H9 (cell line): ENCODE measurements around the gene KIF26A. TPM values are rescaled to one million over a fixed set of nuclear protein-coding genes. Genes with fewer than 3 reads are reported as not detected.

Source experiments
- DNase-seq: peaks from one replicate; pipeline ENCODE4 v3.0.0-alpha.2; 2017
- H2AFZ ChIP-seq: one replicate; pipeline ENCODE4 v1.6.1; 2013; ENCODE audit warnings: mild to moderate bottlenecking, low read length, control low read depth, moderate library complexity
- H2AK5ac ChIP-seq: 2 replicates; pipeline ENCODE4 v1.6.1; 2013; ENCODE audit warnings: low read length, control low read depth, mixed read lengths; ENCODE audit not compliant: insufficient read length
- H2BK120ac ChIP-seq: one replicate; pipeline ENCODE4 v1.6.1; 2013; ENCODE audit warnings: low read depth, mild to moderate bottlenecking, low read length, control low read depth, inconsistent platforms; ENCODE audit not compliant: poor library complexity, severe bottlenecking
- H2BK12ac ChIP-seq: 2 replicates; pipeline ENCODE4 v1.6.1; 2013; ENCODE audit warnings: low read length, control low read depth, mixed read lengths, low read depth; ENCODE audit not compliant: insufficient read length
- H2BK15ac ChIP-seq: 2 replicates; pipeline ENCODE4 v1.6.1; 2013; ENCODE audit warnings: low read depth, low read length, control low read depth
- H2BK20ac ChIP-seq: one replicate; pipeline ENCODE4 v1.6.1; 2013; ENCODE audit warnings: low read depth, mild to moderate bottlenecking, low read length, control low read depth, inconsistent platforms; ENCODE audit not compliant: poor library complexity, severe bottlenecking
- H2BK5ac ChIP-seq: 2 replicates; pipeline ENCODE4 v1.6.1; 2013; ENCODE audit warnings: low read length, control low read depth, mixed read lengths; ENCODE audit not compliant: insufficient read length
- H3K14ac ChIP-seq: 2 replicates; pipeline ENCODE4 v1.6.1; 2013; ENCODE audit warnings: low read length, control low read depth; ENCODE audit not compliant: insufficient read depth
- H3K18ac ChIP-seq: 2 replicates; pipeline ENCODE4 v1.6.1; 2013; ENCODE audit warnings: low read depth, mild to moderate bottlenecking, mixed read lengths, low read length, control low read depth; ENCODE audit not compliant: insufficient read length
- H3K23ac ChIP-seq: 2 replicates; pipeline ENCODE4 v1.6.1; 2013; ENCODE audit warnings: low read length, control low read depth, mixed read lengths, low read depth; ENCODE audit not compliant: insufficient read length
- H3K23me2 ChIP-seq: 2 replicates; pipeline ENCODE4 v1.6.1; 2013; ENCODE audit warnings: low read depth, mild to moderate bottlenecking, mixed read lengths, low read length, control low read depth; ENCODE audit not compliant: insufficient read length, poor library complexity, severe bottlenecking
- H3K27ac ChIP-seq: 2 replicates; pipeline ENCODE4 v1.5.1; 2013; ENCODE audit warnings: low read length, control low read depth, mixed read lengths, low read depth; ENCODE audit not compliant: insufficient read length
- H3K27me3 ChIP-seq: 2 replicates; pipeline ENCODE4 v1.6.1; 2013; ENCODE audit warnings: low read length, control low read depth, inconsistent platforms; ENCODE audit not compliant: insufficient read depth
- H3K4ac ChIP-seq: 2 replicates; pipeline ENCODE4 v1.6.1; 2013; ENCODE audit warnings: low read depth, mild to moderate bottlenecking, control low read depth, inconsistent platforms, low read length, moderate library complexity
- H3K4me1 ChIP-seq: 2 replicates; pipeline ENCODE4 v1.6.1; 2013; ENCODE audit warnings: low read length, control low read depth, inconsistent platforms; ENCODE audit not compliant: insufficient read depth
- H3K4me2 ChIP-seq: 2 replicates; pipeline ENCODE4 v1.6.1; 2013; ENCODE audit warnings: low read length, control low read depth, mixed read lengths; ENCODE audit not compliant: insufficient read length, insufficient read depth
- H3K56ac ChIP-seq: 2 replicates; pipeline ENCODE4 v1.6.1; 2013; ENCODE audit warnings: low read depth, mild to moderate bottlenecking, mixed read lengths, low read length, control low read depth; ENCODE audit not compliant: insufficient read length
- H3K79me1 ChIP-seq: 2 replicates; pipeline ENCODE4 v1.6.1; 2013; ENCODE audit warnings: low read depth, mild to moderate bottlenecking, moderate library complexity, low read length, control low read depth, inconsistent platforms; ENCODE audit not compliant: insufficient read depth, poor library complexity, severe bottlenecking
- H3K79me2 ChIP-seq: 2 replicates; pipeline ENCODE4 v1.6.1; 2013; ENCODE audit warnings: low read length, control low read depth, inconsistent platforms; ENCODE audit not compliant: insufficient read depth
- H3K9ac ChIP-seq: 2 replicates; pipeline ENCODE4 v1.6.1; 2013; ENCODE audit warnings: low read length, control low read depth, mixed read lengths; ENCODE audit not compliant: insufficient read length; ENCODE audit errors: extremely low read depth
- H3K9me3 ChIP-seq: one replicate; pipeline ENCODE4 v1.6.1; 2013; ENCODE audit warnings: low read depth, low read length, inconsistent platforms; ENCODE audit not compliant: control insufficient read depth
- H3T11ph ChIP-seq: one replicate; pipeline ENCODE4 v1.6.1; 2013; ENCODE audit warnings: mild to moderate bottlenecking, low read length, control low read depth, inconsistent platforms
- H4K20me1 ChIP-seq: one replicate; pipeline ENCODE4 v1.6.1; 2013; ENCODE audit not compliant: control insufficient read depth, insufficient read length, insufficient read depth
- H4K5ac ChIP-seq: 2 replicates; pipeline ENCODE4 v1.6.1; 2013; ENCODE audit warnings: low read depth, mild to moderate bottlenecking, mixed read lengths, low read length, control low read depth; ENCODE audit not compliant: insufficient read length
- H4K8ac ChIP-seq: replicated peaks from 2 replicates; pipeline ENCODE4 v1.6.1; 2013; ENCODE audit warnings: low read length, control low read depth, mixed read lengths, low read depth; ENCODE audit not compliant: insufficient read length
- H4K91ac ChIP-seq: 2 replicates; pipeline ENCODE4 v1.6.1; 2013; ENCODE audit warnings: low read depth, mild to moderate bottlenecking, moderate library complexity, mixed read lengths, low read length, control low read depth; ENCODE audit not compliant: insufficient read length
- H3K27ac Mint-ChIP-seq, 3 experiments: 2 replicates in 2 of 3; 3 replicates in 1 of 3; pipeline ENCODE4 v1.8.0; 2020 to 2021; ENCODE audit warnings: mixed read lengths in 3 of 3, mild to moderate bottlenecking in 1 of 3, moderate library complexity in 1 of 3
- H3K27me3 Mint-ChIP-seq: 2 replicates; pipeline ENCODE4 v1.8.0; 2021; ENCODE audit warnings: low read depth, mild to moderate bottlenecking, moderate library complexity, mixed read lengths
- H3K36me3 Mint-ChIP-seq, 3 experiments: 2 replicates in 2 of 3; 3 replicates in 1 of 3; pipeline ENCODE4 v1.8.0; 2020 to 2021; ENCODE audit warnings: low read depth in 3 of 3, mixed read lengths in 3 of 3; ENCODE audit not compliant: insufficient read depth in 1 of 3
- H3K4me1 Mint-ChIP-seq, 2 experiments: 2 replicates each; pipeline ENCODE4 v1.8.0; 2020; ENCODE audit warnings: mixed read lengths in 2 of 2
- H3K4me3 Mint-ChIP-seq, 2 experiments: 2 replicates in 1 of 2; 3 replicates in 1 of 2; pipeline ENCODE4 v1.8.0; 2020 to 2021; ENCODE audit warnings: mild to moderate bottlenecking in 2 of 2, mixed read lengths in 2 of 2, moderate library complexity in 1 of 2
- H3K9me3 Mint-ChIP-seq, 2 experiments: 2 replicates in 1 of 2; 3 replicates in 1 of 2; pipeline ENCODE4 v1.8.0; 2020; ENCODE audit warnings: mild to moderate bottlenecking in 2 of 2, mixed read lengths in 2 of 2, moderate library complexity in 1 of 2
- WGBS: extraction: QIAGEN DNeasy Blood & Tissue Kit; methylation state at CpG from one replicate; pipeline ENCODE4 v1.1.7; 2013; ENCODE audit warnings: missing lambda C conversion rate, low lambda C conversion rate, mixed read lengths; ENCODE audit not compliant: insufficient read length; ENCODE audit errors: extremely low coverage; 5-methylcytosine and 5-hydroxymethylcytosine counted together
- total RNA-seq: library from RNA; stranded (reverse); gene quantifications from 2 replicates; pipeline ENCODE4 v1.2.1, GENCODE V29; 2021
- TF ChIP-seq, protein P1 (sequence below): fragments of 200-600 bp; sonication (generic); conservative IDR thresholded peaks from 3 replicates; pipeline ENCODE4 v1.8.0; 2021; ENCODE audit warnings: antibody characterized with exemption, mild to moderate bottlenecking

The KIF26A gene
- total RNA-seq, 1 experiment from 2014 or later: 44.2 TPM

GRCh38 chr14:104150136-104151025 lies 12.0 kb downstream of the KIF26A start:
- no peak overlapping the region; a peak in 2 of 5 replicates for H3K4me3 Mint-ChIP-seq
- Histone ChIP-seq H3K9me3 (no peaks in the 10 kb centered on the region), H2BK12ac (no peak overlapping the region), H2BK5ac (no peak overlapping the region), H3K23ac (no peak overlapping the region), H3K4ac (no peak overlapping the region), H2AK5ac (no peak overlapping the region), H3K79me2 (peaks cover 2% of the 10 kb centered on the region; the same call in 1 of the 2 replicates), H3K4me2 (no peak overlapping the region), H4K91ac (no peak overlapping the region), H4K5ac (no peak overlapping the region), H3K79me1 (no peaks in the 10 kb centered on the region), H3T11ph (no peak overlapping the region), H2BK15ac (no peak overlapping the region), H2BK20ac (no peak overlapping the region), H2BK120ac (no peak overlapping the region), H3K27me3 (no peaks in the 10 kb centered on the region), H3K14ac (peak overlapping the region; percentile 3; the same call in 1 of the 2 replicates), H3K56ac (no peak overlapping the region), H4K20me1 (no peaks in the 10 kb centered on the region), H3K23me2 (no peaks in the 10 kb centered on the region), H4K8ac (no peak overlapping the region), H3K27ac (no peak overlapping the region), H3K18ac (no peak overlapping the region), H3K4me1 (peaks cover 2% of the 10 kb centered on the region; the same call in 1 of the 2 replicates), H2AFZ (no peak overlapping the region), H3K9ac (no peak overlapping the region)
- H3K27me3 Mint-ChIP-seq: no peaks in the 10 kb centered on the region
- H3K36me3 Mint-ChIP-seq: peaks cover 5 to 12% (median 5%) of the 10 kb centered on the region in 3 experiments; a peak in 6 of 7 replicates
- peak; percentile 87 for DNase-seq
- peak overlapping the region in 2 of 3 experiments; percentile 70 to 93; a peak in 2 of 7 replicates for H3K27ac Mint-ChIP-seq
- WGBS: no CpG with 5 or more reads among the region's 19 CpGs
- peaks cover 29 to 37% of the 10 kb centered on the region in 2 experiments for H3K4me1 Mint-ChIP-seq
- no peaks in the 10 kb centered on the region for H3K9me3 Mint-ChIP-seq
- TF ChIP-seq, protein P1, sequence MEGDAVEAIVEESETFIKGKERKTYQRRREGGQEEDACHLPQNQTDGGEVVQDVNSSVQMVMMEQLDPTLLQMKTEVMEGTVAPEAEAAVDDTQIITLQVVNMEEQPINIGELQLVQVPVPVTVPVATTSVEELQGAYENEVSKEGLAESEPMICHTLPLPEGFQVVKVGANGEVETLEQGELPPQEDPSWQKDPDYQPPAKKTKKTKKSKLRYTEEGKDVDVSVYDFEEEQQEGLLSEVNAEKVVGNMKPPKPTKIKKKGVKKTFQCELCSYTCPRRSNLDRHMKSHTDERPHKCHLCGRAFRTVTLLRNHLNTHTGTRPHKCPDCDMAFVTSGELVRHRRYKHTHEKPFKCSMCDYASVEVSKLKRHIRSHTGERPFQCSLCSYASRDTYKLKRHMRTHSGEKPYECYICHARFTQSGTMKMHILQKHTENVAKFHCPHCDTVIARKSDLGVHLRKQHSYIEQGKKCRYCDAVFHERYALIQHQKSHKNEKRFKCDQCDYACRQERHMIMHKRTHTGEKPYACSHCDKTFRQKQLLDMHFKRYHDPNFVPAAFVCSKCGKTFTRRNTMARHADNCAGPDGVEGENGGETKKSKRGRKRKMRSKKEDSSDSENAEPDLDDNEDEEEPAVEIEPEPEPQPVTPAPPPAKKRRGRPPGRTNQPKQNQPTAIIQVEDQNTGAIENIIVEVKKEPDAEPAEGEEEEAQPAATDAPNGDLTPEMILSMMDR: peak; percentile 60
